ENCODE results near the gene SLC8A1. TPM values are rescaled to one million over a fixed set of nuclear protein-coding genes. Genes with fewer than 3 reads are reported as not detected.

SLC8A1 gene
- total RNA-seq, 4 donors from 2014 or later = 22.8 to 65.5 (median 42.0) TPM

- intact Hi-C loops (cut with DNase I; ENCODE audit: low total_unique reads) = no loop called here
- in situ Hi-C loops (cut with MboI; ENCODE audit: low pct_ligation_motif_present in 1 of 4, low pct_unique_long_range_greater_than_20kb in 1 of 4, low sequenced_read_pairs in 3 of 4) = no loop called here
- WGBS, 2 donors (ENCODE audit: low coverage in 1 of 2) = 81 to 89% methylated on average over 3 of the region's 3 CpGs
- no peaks in the 10 kb centered on the region for H3K9me3 ChIP-seq
- no peak overlapping the region for H3K4me3 ChIP-seq
- H3K27ac ChIP-seq = no peak overlapping the region
- DNase-seq = no peak
- H3K27me3 ChIP-seq = no peaks in the 10 kb centered on the region
- peaks cover 0 to 8% (median 0%) of the 10 kb centered on the region in 4 donors for H3K4me1 ChIP-seq
- no peak for TF ChIP-seq POLR2AphosphoS5 (IDR thresholded peaks at IDR 0.05)
- no peak for TF ChIP-seq EP300 (IDR thresholded peaks at IDR 0.05; ENCODE audit: low read depth)
- H3K36me3 ChIP-seq = no peaks in the 10 kb centered on the region
Observed at GRCh38 chr2:40401896-40402295, 50.0 kb downstream of the SLC8A1 start.

- 26 to 29% methylated on average over 2 to 3 of the region's 3 CpGs for WGBS, 2 donors (ENCODE audit: low coverage in 1 of 2)
- TF ChIP-seq POLR2A (IDR thresholded peaks at IDR 0.05) (no peak), EP300 (IDR thresholded peaks at IDR 0.05; ENCODE audit: low read depth) (no peak), POLR2AphosphoS5 (IDR thresholded peaks at IDR 0.05) (no peak)
- TF ChIP-seq, protein P1, sequence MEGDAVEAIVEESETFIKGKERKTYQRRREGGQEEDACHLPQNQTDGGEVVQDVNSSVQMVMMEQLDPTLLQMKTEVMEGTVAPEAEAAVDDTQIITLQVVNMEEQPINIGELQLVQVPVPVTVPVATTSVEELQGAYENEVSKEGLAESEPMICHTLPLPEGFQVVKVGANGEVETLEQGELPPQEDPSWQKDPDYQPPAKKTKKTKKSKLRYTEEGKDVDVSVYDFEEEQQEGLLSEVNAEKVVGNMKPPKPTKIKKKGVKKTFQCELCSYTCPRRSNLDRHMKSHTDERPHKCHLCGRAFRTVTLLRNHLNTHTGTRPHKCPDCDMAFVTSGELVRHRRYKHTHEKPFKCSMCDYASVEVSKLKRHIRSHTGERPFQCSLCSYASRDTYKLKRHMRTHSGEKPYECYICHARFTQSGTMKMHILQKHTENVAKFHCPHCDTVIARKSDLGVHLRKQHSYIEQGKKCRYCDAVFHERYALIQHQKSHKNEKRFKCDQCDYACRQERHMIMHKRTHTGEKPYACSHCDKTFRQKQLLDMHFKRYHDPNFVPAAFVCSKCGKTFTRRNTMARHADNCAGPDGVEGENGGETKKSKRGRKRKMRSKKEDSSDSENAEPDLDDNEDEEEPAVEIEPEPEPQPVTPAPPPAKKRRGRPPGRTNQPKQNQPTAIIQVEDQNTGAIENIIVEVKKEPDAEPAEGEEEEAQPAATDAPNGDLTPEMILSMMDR (IDR thresholded peaks at IDR 0.05) = no peak
- intact Hi-C loops (cut with DNase I; ENCODE audit: low total_unique reads) (no loop called here), in situ Hi-C loops (cut with MboI; ENCODE audit: low pct_ligation_motif_present in 1 of 4, low pct_unique_long_range_greater_than_20kb in 1 of 4, low sequenced_read_pairs in 3 of 4) (no loop called here)
- Histone ChIP-seq H3K4me1 (peaks cover 0 to 11% (median 0%) of the 10 kb centered on the region in 4 donors), H3K9me3 (no peaks in the 10 kb centered on the region), H3K4me3 (no peak overlapping the region), H3K36me3 (no peaks in the 10 kb centered on the region), H3K27me3 (no peaks in the 10 kb centered on the region), H3K27ac (no peak overlapping the region)
- no peak for DNase-seq
Observed at GRCh38 chr2:40400336-40400953, 51.4 kb downstream of the SLC8A1 start.

DNA sequence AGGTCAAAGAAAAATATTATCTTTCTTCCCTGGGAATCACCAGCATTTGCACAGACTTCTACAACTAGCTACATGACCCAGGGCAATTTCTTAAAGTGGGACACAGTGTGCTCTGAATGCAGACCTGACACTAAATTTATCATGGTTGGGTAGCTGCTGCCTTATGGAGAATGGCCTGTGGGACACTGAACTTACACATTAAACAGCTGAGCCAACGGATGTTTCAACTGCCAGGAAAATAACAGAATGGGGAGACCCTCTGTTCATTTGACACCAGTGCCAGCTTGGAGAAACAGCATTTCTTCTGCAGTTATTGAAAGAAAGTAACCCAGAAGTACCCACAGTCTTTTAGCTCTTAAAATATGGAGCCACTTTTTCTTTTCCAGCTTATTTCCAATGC, 54.1 kb downstream of the SLC8A1 start:
- Histone ChIP-seq H3K4me1 (peaks cover 0 to 13% (median 0%) of the 10 kb centered on the region in 4 donors), H3K4me3 (no peak overlapping the region), H3K36me3 (no peaks in the 10 kb centered on the region), H3K27me3 (no peaks in the 10 kb centered on the region), H3K27ac (no peak overlapping the region), H3K9me3 (no peaks in the 10 kb centered on the region)
- 60% methylated on average over 1 of the region's 1 CpG; no CpG with 5 or more reads in 1 of the 2 donors for WGBS, 2 donors (ENCODE audit: low coverage in 1 of 2)
- in situ Hi-C loops (cut with MboI; ENCODE audit: low pct_ligation_motif_present in 1 of 4, low pct_unique_long_range_greater_than_20kb in 1 of 4, low sequenced_read_pairs in 3 of 4) = no loop called here
- intact Hi-C loops (cut with DNase I; ENCODE audit: low total_unique reads) = no loop called here
- DNase-seq = no peak
- TF ChIP-seq, protein P1 (IDR thresholded peaks at IDR 0.05) = no peak

DNA sequence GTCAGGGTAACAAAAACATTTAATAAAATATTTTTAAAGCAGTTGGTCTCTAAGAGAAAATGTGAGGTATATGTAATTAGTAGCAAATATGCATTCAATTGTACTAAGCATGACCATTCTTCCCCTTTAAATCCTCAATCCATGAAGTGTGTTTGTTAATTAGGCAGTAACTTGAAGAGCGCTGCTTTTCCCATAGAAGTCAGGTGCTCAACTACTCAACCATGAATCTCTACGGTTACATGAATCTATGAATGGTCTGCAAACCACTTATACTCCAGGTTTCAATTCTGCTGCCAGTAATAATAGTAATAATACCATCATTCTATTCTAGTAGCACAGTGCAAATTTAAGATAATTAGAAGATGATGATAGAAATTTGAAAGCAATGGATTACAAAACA, 55.8 kb downstream of the SLC8A1 start:
- TF ChIP-seq POLR2A (IDR thresholded peaks at IDR 0.05) (no peak), EP300 (IDR thresholded peaks at IDR 0.05; ENCODE audit: low read depth) (no peak)
- TF ChIP-seq, protein P1 (IDR thresholded peaks at IDR 0.05) = no peak
- no peak for DNase-seq
- Histone ChIP-seq H3K27ac (no peak overlapping the region), H3K36me3 (no peaks in the 10 kb centered on the region), H3K27me3 (no peaks in the 10 kb centered on the region), H3K9me3 (no peaks in the 10 kb centered on the region), H3K4me3 (no peak overlapping the region), H3K4me1 (peaks cover 0 to 13% (median 0%) of the 10 kb centered on the region in 4 donors)
- intact Hi-C loops (cut with DNase I; ENCODE audit: low total_unique reads) = no loop called here
- 72 to 83% methylated on average over 2 of the region's 2 CpGs for WGBS, 2 donors (ENCODE audit: low coverage in 1 of 2)
- in situ Hi-C loops (cut with MboI; ENCODE audit: low pct_ligation_motif_present in 1 of 4, low pct_unique_long_range_greater_than_20kb in 1 of 4, low sequenced_read_pairs in 3 of 4) = no loop called here
